Gastrocnemius medialis (tissue), 4 donors: ENCODE data around the gene MBOAT7. TPM values are rescaled to one million over a fixed set of nuclear protein-coding genes. Genes with fewer than 3 reads are reported as not detected.
"Not testable (repeated sequence)": the region's sequence is repeated elsewhere in the genome, so short reads cannot be mapped to it uniquely, and the experiment has no call there.

Experiments
- ATAC-seq, 2 donors: fragments of 150-250 bp; one replicate each; pipeline ENCODE4 v1.9.1; 2016
- DNase-seq, 2 donors: peaks; one replicate each; pipeline ENCODE4 v3.0.0-alpha.2; 2019
- H3K27ac ChIP-seq, 4 donors: fragments of 200-600 bp; sonication (generic); 1 replicate in 1 of 4; 2 replicates in 3 of 4; pipeline ENCODE4 v1.5.1; 2016 to 2018; ENCODE audit warnings: mild to moderate bottlenecking in 2 of 4, moderate library complexity in 1 of 4
- H3K27me3 ChIP-seq, 3 donors: fragments of 200-600 bp; sonication (generic) in 2 of 3; 1 replicate in 1 of 3; 2 replicates in 2 of 3; pipeline versions ENCODE4 v1.5.1 to v1.6.0; 2016 to 2019; ENCODE audit warnings: mild to moderate bottlenecking in 1 of 3, moderate library complexity in 1 of 3
- H3K36me3 ChIP-seq, 2 donors: fragments of 200-600 bp; sonication (generic) in 1 of 2; one replicate each; pipeline ENCODE4 v1.5.1; 2017 to 2018
- H3K4me1 ChIP-seq, 2 donors: fragments of 200-600 bp; sonication (generic) in 1 of 2; one replicate each; pipeline ENCODE4 v1.5.1; 2016 to 2017; ENCODE audit warnings: mild to moderate bottlenecking in 2 of 2
- H3K4me3 ChIP-seq, 4 donors: fragments of 200-600 bp; sonication (generic) in 3 of 4; 1 replicate in 1 of 4; 2 replicates in 3 of 4; pipeline ENCODE4 v1.5.1; 2016 to 2019; ENCODE audit warnings: mild to moderate bottlenecking in 2 of 4
- H3K9me3 ChIP-seq, 3 donors: fragments of 200-600 bp; sonication (generic) in 2 of 3; 1 replicate in 1 of 3; 2 replicates in 2 of 3; pipeline ENCODE4 v1.5.1; 2016 to 2019
- CTCF ChIP-seq, 5 experiments: fragments of 450-650 bp in 3 of 5; fragments of 200-600 bp in 2 of 5; sonication (generic) in 2 of 5; IDR thresholded peaks in 4 of 5; conservative IDR thresholded peaks in 1 of 5; 1 replicate in 4 of 5; 2 replicates in 1 of 5; pipeline ENCODE4 v1.5.1; 2016 to 2019; ENCODE audit warnings: antibody characterized with exemption in 5 of 5, mild to moderate bottlenecking in 3 of 5, moderate library complexity in 3 of 5
- POLR2A ChIP-seq, 2 donors: fragments of 450-650 bp; IDR thresholded peaks; one replicate each; pipeline ENCODE4 v1.6.1; 2017; ENCODE audit warnings: antibody characterized with exemption in 2 of 2, mild to moderate bottlenecking in 2 of 2, moderate library complexity in 2 of 2
- in situ Hi-C, 4 donors: fragments of 200-750 bp; cut with MboI; loops; one replicate each; pipeline versions ENCODE4 v1.15.0 to v1.8.0; 2017; ENCODE audit warnings: low sequenced_read_pairs in 4 of 4
- intact Hi-C: fragments of 100-400 bp; cut with DNase I; formaldehyde crosslinking; loops from one replicate; pipeline ENCODE4 v1.15.1; 2023; ENCODE audit warnings: low total_unique reads
- total RNA-seq, 4 donors: library from RNA; depleted of rRNA; stranded (reverse); fragments of >200 nt; gene quantifications; one replicate each; pipeline versions ENCODE4 v1.1.0 to v1.2.3, GENCODE V29; 2016

Gene MBOAT7
- total RNA-seq, 4 donors from 2014 or later: 11.6 to 36.4 (median 19.3) TPM

DNA sequence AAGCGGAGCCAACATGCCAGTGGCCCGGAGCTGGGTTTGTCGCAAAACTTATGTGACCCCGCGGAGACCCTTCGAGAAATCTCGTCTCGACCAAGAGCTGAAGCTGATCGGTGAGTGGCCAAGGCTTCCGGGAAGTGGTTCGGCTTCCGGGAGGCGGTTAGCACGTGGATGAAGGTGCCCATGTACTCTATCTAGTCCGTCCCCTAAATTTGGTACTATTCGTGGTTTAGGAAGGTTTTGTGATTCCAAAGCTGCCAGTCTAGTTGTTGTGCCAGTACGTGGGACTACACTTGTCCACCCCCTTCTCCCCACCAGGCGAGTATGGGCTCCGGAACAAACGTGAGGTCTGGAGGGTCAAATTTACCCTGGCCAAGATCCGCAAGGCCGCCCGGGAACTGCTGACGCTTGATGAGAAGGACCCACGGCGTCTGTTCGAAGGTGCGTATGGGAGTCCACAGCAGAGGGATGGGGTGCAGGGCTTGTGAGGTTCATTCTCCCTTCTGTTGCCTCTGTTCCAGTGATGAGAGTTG is 11.9 kb upstream of the MBOAT7 start:
- intact Hi-C loops: loop anchor here (5.0 to 10.0 kb wide), 3 partner anchors 39 to 1404 kb away; partner anchors contain the start of genes ZNF524 and ZNF865

DNA sequence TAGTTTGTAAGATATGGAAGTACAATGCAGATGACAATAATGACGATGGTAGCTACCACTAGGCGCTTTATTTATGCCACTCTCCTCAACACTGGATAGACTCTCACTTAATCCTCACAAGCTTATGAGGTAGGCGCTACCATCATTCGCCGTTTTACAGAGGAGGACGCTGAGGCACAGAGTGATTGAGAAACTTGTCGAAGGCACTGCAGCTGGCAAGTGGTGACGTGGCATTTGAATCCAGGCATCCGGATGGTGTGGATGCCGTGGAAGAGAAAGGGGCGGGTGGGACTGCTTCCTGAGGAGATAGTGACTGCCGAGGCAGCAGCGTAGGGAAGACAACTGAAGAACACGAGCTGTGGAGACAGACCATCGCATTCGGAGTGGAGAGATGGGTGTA is 10.0 kb upstream of the MBOAT7 start:
- no peaks in the 10 kb centered on the region for H3K27me3 ChIP-seq

More for the DNA sequence above, 11.9 kb upstream of the MBOAT7 start:
- no peak for DNase-seq
- peaks cover 0 to 41% of the 10 kb centered on the region in 2 donors for H3K36me3 ChIP-seq
- no peaks in the 10 kb centered on the region for H3K27me3 ChIP-seq
- no peak for ATAC-seq
- H3K9me3 ChIP-seq: no peaks in the 10 kb centered on the region
- TF ChIP-seq CTCF (IDR thresholded peaks at IDR 0.05 in 4 of 5, conservative IDR thresholded peaks at IDR 0.05 in 1 of 5): no peak
- TF ChIP-seq POLR2A (IDR thresholded peaks at IDR 0.05): no peak
- peaks cover 46 to 47% of the 10 kb centered on the region in 2 donors for H3K4me1 ChIP-seq
- peak overlapping the region; percentile 76 to 86 (median 77) for H3K4me3 ChIP-seq
- H3K27ac ChIP-seq: peak overlapping the region; percentile 88 to 95 (median 92)
- in situ Hi-C loops: loop anchor here in 1 of 4 donors (10.0 kb wide), 1 partner anchor 254 kb away; no protein-coding TSS in a partner anchor

DNA sequence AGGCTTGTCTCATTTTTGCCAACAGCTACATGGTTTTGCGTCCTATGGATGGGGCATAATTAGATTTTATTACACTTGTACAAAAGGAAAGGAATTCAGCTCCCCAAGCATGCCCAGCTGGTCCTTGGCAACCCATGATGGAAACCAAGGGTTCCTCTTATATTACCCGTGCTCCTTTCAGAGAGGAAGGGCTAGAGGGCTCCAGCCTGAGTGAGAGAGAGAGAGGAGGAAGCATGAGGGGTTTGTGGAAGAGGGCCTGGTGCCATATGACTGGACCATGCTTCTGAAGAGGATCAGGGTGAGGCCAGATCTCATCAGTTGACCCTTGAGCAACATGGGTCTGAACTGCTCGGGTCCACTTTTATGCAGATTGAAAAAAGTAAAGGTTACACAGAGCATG is 7.7 kb upstream of the MBOAT7 start:
- peaks cover 12 to 13% of the 10 kb centered on the region in 2 donors for H3K4me1 ChIP-seq
- no peak overlapping the region for H3K27ac ChIP-seq
- TF ChIP-seq CTCF (IDR thresholded peaks at IDR 0.05 in 4 of 5, conservative IDR thresholded peaks at IDR 0.05 in 1 of 5) (no peak), POLR2A (IDR thresholded peaks at IDR 0.05) (no peak)
- ATAC-seq (no peak), DNase-seq (no peak)
- H3K36me3 ChIP-seq: peaks cover 5 to 28% of the 10 kb centered on the region in 2 donors
- intact Hi-C loops: no loop called here
- H3K27me3 ChIP-seq: no peaks in the 10 kb centered on the region
- no peak overlapping the region for H3K4me3 ChIP-seq
- no peaks in the 10 kb centered on the region for H3K9me3 ChIP-seq
- in situ Hi-C loops: no loop called here

More for the DNA sequence above, 10.0 kb upstream of the MBOAT7 start:
- Histone ChIP-seq H3K4me1 (peaks cover 32 to 34% of the 10 kb centered on the region in 2 donors), H3K9me3 (no peaks in the 10 kb centered on the region), H3K27ac (peak overlapping the region; percentile 5 to 95 (median 92)), H3K4me3 (no peak overlapping the region), H3K36me3 (peaks cover 0 to 28% of the 10 kb centered on the region in 2 donors)
- intact Hi-C loops: no loop called here
- in situ Hi-C loops: no loop called here
- no peak for ATAC-seq
- TF ChIP-seq POLR2A (IDR thresholded peaks at IDR 0.05) (no peak), CTCF (IDR thresholded peaks at IDR 0.05 in 4 of 5, conservative IDR thresholded peaks at IDR 0.05 in 1 of 5) (no peak)
- no peak for DNase-seq

DNA sequence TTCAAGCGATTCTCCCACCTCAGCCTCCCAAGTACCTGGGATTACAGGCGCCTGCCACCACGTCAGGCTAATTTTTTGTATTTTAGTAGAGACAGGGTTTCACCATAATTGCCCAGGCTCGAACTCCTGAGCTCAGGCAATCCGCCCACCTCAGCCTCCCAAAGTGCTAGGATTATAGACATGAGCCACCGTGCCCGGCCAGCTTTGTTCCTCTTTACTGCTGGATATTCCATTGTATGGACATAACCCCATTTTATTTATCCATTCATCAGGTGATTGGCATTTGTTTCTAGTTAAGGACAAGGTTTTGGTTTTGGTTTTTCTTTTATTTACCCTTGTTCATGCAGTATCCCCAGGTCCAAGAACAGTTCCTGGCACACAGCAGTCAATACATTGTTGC is 7.2 kb upstream of the MBOAT7 start:
- Histone ChIP-seq H3K36me3 (peaks cover 5 to 25% of the 10 kb centered on the region in 2 donors), H3K4me1 (peaks cover 12 to 13% of the 10 kb centered on the region in 2 donors), H3K27ac (no peak overlapping the region), H3K27me3 (no peaks in the 10 kb centered on the region), H3K4me3 (no peak overlapping the region), H3K9me3 (no peaks in the 10 kb centered on the region)
- ATAC-seq (no peak), DNase-seq (no peak)
- TF ChIP-seq CTCF (IDR thresholded peaks at IDR 0.05 in 4 of 5, conservative IDR thresholded peaks at IDR 0.05 in 1 of 5) (no peak), POLR2A (IDR thresholded peaks at IDR 0.05) (no peak)
- intact Hi-C loops (no loop called here), in situ Hi-C loops (no loop called here)

GRCh38 chr19:54194463-54194862 is 5.1 kb upstream of the MBOAT7 start:
- Histone ChIP-seq H3K4me1 (peaks cover 9 to 12% of the 10 kb centered on the region in 2 donors), H3K36me3 (peaks cover 5 to 25% of the 10 kb centered on the region in 2 donors)
- H3K4me3 ChIP-seq, H3K27me3 ChIP-seq, in situ Hi-C loops, intact Hi-C loops, DNase-seq, H3K9me3 ChIP-seq, H3K27ac ChIP-seq, ATAC-seq: not testable (repeated sequence)
